Testis (tissue), 2 donors: Measurements from ENCODE around the gene SLC38A1.

Experiments used
- POLR2A ChIP-seq: fragments of 450-650 bp; IDR thresholded peaks from one replicate; pipeline ENCODE4 v1.6.1; 2017; ENCODE audit warnings: antibody characterized with exemption, mild to moderate bottlenecking, moderate library complexity
- TF ChIP-seq, protein P1 (sequence below), 3 experiments: fragments of 450-650 bp in 2 of 3; fragments of 200-600 bp in 1 of 3; sonication (generic) in 1 of 3; IDR thresholded peaks; one replicate each; pipeline ENCODE4 v1.5.1; 2016 to 2019; ENCODE audit warnings: antibody characterized with exemption in 3 of 3, mild to moderate bottlenecking in 2 of 3, moderate library complexity in 1 of 3

GRCh38 chr12:46160101-46160980 is 108.5 kb downstream of the SLC38A1 start:
- TF ChIP-seq, protein P1, sequence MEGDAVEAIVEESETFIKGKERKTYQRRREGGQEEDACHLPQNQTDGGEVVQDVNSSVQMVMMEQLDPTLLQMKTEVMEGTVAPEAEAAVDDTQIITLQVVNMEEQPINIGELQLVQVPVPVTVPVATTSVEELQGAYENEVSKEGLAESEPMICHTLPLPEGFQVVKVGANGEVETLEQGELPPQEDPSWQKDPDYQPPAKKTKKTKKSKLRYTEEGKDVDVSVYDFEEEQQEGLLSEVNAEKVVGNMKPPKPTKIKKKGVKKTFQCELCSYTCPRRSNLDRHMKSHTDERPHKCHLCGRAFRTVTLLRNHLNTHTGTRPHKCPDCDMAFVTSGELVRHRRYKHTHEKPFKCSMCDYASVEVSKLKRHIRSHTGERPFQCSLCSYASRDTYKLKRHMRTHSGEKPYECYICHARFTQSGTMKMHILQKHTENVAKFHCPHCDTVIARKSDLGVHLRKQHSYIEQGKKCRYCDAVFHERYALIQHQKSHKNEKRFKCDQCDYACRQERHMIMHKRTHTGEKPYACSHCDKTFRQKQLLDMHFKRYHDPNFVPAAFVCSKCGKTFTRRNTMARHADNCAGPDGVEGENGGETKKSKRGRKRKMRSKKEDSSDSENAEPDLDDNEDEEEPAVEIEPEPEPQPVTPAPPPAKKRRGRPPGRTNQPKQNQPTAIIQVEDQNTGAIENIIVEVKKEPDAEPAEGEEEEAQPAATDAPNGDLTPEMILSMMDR (IDR thresholded peaks at IDR 0.05) = no peak
- no peak for TF ChIP-seq POLR2A
